Sigmoid colon (tissue), 4 donors: ENCODE results near the gene PRSS48.

Experiments
- POLR2AphosphoS5 ChIP-seq, 4 donors: sonication (generic); formaldehyde crosslinking; IDR thresholded peaks; one replicate each; pipeline ENCODE4 v1.6.1; 2017; ENCODE audit warnings: antibody characterized with exemption in 4 of 4
- TF ChIP-seq, protein P1 (sequence below), 4 experiments: fragments of 450-650 bp in 3 of 4; fragments of 200-600 bp in 1 of 4; IDR thresholded peaks; one replicate each; pipeline ENCODE4 v1.5.1; 2016 to 2019; ENCODE audit warnings: antibody characterized with exemption in 4 of 4, mild to moderate bottlenecking in 3 of 4, moderate library complexity in 2 of 4

- TF ChIP-seq, protein P1, sequence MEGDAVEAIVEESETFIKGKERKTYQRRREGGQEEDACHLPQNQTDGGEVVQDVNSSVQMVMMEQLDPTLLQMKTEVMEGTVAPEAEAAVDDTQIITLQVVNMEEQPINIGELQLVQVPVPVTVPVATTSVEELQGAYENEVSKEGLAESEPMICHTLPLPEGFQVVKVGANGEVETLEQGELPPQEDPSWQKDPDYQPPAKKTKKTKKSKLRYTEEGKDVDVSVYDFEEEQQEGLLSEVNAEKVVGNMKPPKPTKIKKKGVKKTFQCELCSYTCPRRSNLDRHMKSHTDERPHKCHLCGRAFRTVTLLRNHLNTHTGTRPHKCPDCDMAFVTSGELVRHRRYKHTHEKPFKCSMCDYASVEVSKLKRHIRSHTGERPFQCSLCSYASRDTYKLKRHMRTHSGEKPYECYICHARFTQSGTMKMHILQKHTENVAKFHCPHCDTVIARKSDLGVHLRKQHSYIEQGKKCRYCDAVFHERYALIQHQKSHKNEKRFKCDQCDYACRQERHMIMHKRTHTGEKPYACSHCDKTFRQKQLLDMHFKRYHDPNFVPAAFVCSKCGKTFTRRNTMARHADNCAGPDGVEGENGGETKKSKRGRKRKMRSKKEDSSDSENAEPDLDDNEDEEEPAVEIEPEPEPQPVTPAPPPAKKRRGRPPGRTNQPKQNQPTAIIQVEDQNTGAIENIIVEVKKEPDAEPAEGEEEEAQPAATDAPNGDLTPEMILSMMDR (IDR thresholded peaks at IDR 0.05), result no peak
- TF ChIP-seq POLR2AphosphoS5 (IDR thresholded peaks at IDR 0.05), result no peak
These were observed 37.5 kb downstream of the PRSS48 start for GRCh38 chr4:151314479-151314878.
